ENCODE measurements around the gene NHLRC2.

The NHLRC2 gene

DNA sequence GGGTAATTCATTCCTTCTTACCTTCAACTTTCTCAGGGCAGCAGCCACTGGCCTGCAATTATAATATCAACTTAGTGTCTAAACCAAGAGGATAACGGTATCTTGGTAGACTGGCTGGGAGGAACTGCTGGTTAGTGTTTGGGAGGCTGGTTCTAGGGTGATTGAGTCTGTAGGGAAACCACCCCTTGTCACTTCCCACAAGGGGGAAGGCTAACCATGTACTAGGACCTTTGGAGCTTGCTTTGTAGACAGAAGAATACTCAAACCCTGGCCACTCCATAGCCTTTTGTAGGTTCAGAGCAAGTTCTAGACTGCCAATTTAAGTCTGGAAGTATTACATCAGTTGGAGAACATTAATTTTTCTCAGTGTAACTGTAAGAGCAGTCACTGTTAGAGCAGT, 51.3 kb downstream of the NHLRC2 start:
- DNase-seq (ENCODE audit: low read depth in 2 of 3, low spot score in 2 of 3): no peak

GRCh38 chr10:113907166-113907565, 52.7 kb downstream of the NHLRC2 start:
- no peak for DNase-seq (ENCODE audit: low read depth in 2 of 3, low spot score in 2 of 3)

DNA sequence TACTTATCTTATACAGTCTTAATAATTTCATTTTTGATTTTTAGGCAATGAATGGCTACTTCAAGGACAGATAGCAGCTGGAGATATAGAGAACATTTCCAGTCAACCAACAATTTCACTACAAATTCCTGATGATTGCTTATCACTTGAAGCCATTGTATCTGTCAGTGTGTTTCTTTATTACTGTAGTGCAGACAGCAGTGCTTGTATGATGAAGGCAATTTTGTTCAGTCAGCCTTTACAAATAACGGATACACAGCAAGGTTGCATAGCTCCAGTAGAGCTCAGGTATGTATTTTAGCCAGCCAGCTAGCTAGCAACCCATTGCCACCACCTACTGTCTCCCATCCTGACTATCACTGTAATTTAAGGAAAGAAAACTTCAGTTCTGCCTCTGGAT, 53.8 kb downstream of the NHLRC2 start:
- DNase-seq (ENCODE audit: low read depth in 2 of 3, low spot score in 2 of 3): no peak

GRCh38 chr10:113911113-113911512, 56.7 kb downstream of the NHLRC2 start:
- no peak for DNase-seq (ENCODE audit: low read depth in 2 of 3, low spot score in 2 of 3)

DNA sequence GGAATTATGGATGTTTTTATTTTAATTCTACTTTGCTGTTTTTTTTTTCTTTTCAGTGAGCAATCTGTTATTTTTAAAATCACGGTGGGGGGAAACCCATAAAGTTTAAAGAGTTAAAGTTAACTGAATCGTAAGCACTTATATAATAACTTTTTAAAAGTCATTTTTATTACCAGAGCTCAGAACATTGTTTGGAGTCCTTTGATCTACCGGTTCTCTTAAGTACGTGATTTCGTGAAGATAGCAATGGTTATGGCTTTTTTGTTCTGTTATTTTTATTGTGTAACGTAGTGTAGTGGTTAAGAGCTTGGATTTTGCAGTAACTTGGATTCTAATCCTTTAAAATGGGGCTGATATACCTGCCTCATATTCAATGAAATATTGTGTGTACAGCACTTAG, 57.4 kb downstream of the NHLRC2 start:
- no peak for DNase-seq (ENCODE audit: low read depth in 2 of 3, low spot score in 2 of 3)

- no peak for DNase-seq (ENCODE audit: low read depth in 2 of 3, low spot score in 2 of 3)
Measured at GRCh38 chr10:113912582-113912981, 58.1 kb downstream of the NHLRC2 start.

- no peak for DNase-seq (ENCODE audit: low read depth in 2 of 3, low spot score in 2 of 3)
Measured at GRCh38 chr10:113914956-113915355, 60.5 kb downstream of the NHLRC2 start.

DNA sequence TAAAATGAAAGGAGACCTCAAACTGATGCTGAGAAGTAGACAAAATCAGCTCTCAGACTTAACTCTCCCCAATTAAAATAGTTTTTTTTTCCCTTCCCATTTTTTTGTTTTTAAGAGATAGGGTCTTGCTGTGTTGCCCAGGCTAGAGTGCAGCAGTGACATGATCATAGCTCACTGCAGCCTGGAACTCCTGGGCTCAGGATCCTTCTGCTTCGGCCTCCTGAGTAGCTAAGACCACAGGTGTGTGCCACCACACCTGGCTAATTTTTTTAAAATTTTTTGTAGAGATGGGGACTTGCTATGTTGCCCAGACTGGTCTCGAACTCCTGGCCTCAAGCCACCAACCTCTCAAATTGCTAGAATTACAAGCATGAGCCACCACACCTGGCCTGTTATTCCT, 61.1 kb downstream of the NHLRC2 start:
- DNase-seq (ENCODE audit: low read depth in 2 of 3, low spot score in 2 of 3): no peak

GRCh38 chr10:113916053-113916452, 61.6 kb downstream of the NHLRC2 start:
- no peak for DNase-seq (ENCODE audit: low read depth in 2 of 3, low spot score in 2 of 3)

GRCh38 chr10:113917636-113918035, 63.2 kb downstream of the NHLRC2 start:
- no peak for DNase-seq (ENCODE audit: low read depth in 2 of 3, low spot score in 2 of 3)

DNA sequence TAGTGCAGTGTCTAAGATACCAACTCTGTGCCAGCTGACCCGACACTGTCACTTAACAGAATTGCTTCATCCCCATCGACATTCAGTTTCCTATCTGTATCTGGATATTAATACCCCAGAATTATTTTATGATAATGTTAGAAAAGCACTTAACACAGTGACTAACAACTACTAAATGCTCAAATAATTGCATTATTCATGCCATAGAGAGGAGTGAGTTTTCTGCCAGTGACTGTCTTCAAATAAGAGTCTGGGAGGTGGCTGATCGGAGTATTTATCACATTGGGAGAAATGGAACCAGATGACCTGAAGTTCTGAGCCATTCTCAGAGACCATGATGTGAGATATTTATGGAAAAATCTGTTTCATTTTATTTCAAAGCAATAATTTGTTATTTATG, 65.7 kb downstream of the NHLRC2 start:
- DNase-seq (ENCODE audit: low read depth in 2 of 3, low spot score in 2 of 3): no peak

DNA sequence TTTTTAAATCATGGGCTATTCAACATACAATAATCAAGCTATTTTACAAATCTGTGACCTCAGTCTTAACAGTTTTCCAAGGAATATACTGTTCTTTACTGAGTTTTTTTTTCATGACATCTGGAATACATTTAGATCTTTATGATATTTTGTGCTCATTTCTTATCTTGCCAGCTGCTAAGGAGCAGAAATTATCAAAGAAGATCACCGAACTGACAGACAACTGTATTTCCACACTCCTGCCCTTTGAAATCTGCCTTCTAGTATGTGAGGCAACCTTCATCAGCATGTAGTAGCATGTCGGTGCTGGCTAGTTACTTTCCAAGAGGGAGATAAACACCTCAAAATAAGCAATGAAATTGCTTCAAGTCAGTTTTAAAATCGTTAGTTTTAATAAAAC, 66.4 kb downstream of the NHLRC2 start:
- DNase-seq (ENCODE audit: low read depth in 2 of 3, low spot score in 2 of 3): no peak

- DNase-seq (ENCODE audit: low read depth in 2 of 3, low spot score in 2 of 3): no peak
Measured at GRCh38 chr10:113921561-113922370, 67.3 kb downstream of the NHLRC2 start.

DNA sequence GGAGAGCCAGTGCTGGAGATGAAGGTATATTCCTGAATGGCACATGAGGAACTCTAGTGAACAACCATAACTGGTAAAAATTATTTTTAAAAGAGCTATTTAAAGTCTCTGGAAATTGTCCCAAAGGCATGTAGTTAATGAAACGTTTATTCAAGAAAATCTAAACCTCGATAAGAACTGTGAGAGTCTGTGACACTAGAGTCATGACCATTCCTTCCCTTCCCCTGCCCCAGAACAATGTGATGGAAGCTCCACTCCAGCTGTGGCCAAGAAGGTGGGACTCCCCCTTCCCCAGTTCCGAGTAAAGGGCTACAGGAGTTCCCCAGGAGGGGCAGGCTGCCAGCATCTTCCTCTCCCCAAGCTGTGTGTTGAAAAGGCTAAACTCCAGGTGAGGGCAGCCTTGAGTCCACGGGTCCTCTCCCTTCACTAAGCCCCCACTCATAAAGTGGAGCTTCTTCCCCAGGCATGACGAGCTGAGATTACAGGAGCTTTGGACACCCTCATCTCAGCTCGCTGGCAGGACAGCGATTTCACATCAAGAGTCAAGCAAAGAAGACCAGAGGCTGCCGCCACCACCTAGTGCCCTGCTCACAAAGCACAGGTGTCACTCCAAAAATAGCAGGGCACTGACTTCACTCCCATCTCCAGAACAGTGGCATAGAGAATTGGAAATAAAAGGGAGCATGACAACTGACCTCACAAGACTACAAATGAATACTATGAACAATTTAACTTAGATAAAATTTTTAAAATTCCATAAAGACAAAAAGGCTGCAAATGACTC, 68.5 kb downstream of the NHLRC2 start:
- DNase-seq (ENCODE audit: low read depth in 2 of 3, low spot score in 2 of 3): no peak

DNA sequence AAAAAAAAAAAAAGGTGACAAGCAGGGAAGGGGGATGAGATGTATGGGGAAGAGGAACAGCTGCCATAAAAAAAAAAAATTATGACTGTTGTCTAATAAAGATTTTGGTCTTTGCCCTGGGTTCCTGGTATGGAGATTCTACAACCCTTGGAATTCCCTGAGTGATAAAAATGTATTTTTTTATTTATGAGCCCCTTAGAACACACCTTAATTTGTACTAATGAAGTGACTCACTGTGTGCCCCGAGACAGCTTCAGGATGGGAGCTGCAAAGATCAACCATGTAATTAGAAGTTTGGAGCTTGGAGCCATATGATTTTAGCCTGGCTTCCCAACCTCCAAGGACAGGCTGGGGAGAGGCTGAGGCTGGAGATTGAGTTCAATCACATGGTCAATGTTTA, 69.7 kb downstream of the NHLRC2 start:
- no peak for DNase-seq (ENCODE audit: low read depth in 2 of 3, low spot score in 2 of 3)

GRCh38 chr10:113924664-113925063, 70.2 kb downstream of the NHLRC2 start:
- no peak for DNase-seq (ENCODE audit: low read depth in 2 of 3, low spot score in 2 of 3)

DNA sequence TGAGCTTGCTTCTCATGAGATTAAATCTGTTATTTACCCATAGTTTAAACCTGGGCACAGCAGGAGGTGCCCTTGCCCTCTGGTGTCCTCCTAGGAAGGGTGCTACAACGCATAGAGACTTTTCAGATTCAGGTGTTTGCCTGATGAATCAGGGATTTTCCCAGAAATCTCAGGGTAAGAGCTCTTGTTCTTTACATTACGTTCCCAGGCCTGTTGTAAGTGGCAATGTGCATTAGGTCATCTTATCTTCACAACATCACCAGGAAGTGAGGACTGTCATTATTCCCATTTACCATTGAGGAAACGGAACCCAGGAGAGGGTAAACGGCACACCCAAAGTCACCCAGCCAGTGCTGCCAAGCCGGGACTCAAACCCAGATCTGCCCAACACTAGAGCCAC, 73.0 kb downstream of the NHLRC2 start:
- no peak for DNase-seq (ENCODE audit: low read depth in 2 of 3, low spot score in 2 of 3)

DNA sequence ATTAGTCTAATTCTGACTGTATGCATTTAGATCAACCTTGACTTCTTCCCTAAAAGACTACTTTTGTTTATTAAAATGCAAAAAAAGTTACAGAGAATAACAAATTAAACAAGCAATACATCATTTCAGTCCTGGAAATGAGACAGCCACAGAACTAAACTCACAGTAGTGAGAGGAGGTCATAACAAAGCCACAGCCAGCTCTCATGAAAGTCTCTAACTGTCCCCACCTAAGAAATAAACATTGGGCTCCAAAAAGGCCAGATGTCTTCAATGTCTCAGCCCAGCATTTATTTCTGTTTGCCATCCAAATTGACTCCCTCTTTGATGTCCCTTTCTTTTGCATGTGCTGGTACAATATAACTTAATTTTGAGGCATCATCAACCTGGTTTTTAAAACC, 74.4 kb downstream of the NHLRC2 start:
- no peak for DNase-seq (ENCODE audit: low read depth in 2 of 3, low spot score in 2 of 3)

- no peak for DNase-seq (ENCODE audit: low read depth in 2 of 3, low spot score in 2 of 3)
Measured at GRCh38 chr10:113929522-113929921, 75.1 kb downstream of the NHLRC2 start.

GRCh38 chr10:113930482-113931057, 76.1 kb downstream of the NHLRC2 start:
- DNase-seq (ENCODE audit: low read depth in 2 of 3, low spot score in 2 of 3): no peak

DNA sequence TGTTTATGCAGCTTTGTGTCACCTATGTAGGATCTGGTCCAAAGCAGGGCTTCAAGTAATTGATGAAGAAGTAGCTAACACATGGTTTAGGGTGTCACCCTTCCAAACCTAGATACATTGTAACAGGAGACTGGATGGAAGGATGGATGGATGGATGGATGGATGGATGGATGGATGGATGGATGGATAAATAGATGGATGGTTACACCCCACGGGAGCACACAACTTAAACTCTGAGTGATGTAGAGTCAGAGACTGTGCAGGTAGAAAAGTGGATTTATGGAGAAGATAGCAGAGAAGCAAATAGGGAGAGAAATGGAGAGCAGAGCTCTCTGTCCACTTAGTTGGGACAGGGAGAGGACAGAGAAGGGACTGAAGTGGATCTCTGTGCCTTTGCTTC, 78.4 kb downstream of the NHLRC2 start:
- DNase-seq (ENCODE audit: low read depth in 2 of 3, low spot score in 2 of 3): no peak

DNA sequence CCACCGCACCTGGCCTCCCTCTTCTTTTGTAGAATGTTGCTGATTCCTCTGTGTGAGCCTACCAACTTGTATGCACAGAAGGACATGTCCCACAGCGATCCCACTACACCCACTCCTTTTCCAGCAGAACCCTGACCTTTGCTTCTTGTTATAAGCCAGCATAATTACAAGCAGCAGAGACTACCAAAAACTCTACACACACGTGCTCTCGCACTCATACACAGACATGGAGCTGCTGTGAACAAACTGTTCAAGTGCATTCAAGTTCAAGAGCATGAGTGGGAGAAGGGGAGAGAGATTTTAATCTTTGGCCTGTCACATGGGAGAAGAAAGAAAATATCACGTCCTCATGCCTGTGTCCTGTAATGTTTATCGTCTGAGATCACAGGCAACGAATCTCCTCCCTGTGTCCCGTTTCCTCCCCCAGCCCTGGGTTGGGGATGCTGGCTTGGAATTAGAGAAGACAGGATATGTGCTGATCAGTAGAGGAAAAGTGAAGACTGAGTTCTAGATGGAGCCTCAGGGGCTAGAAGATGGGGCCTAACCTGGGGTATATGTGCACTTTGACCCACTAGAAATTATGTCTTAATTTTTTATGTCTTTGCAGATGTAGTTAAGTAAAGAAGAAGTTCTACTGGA, 79.6 kb downstream of the NHLRC2 start:
- no peak for DNase-seq (ENCODE audit: low read depth in 2 of 3, low spot score in 2 of 3)

All from activated CD8-positive, alpha-beta memory T cell treated with anti-CD3 and anti-CD28 coated beads for 48 hours (primary cell).